Activated CD8-positive, alpha-beta memory T cell treated with anti-CD3 and anti-CD28 coated beads, Interleukin-2, amount 10 ng/mL, durations not matched to agents 7 days and 5 days (primary cell): ENCODE measurements around the gene DCHS2. TPM values are rescaled to one million over a fixed set of nuclear protein-coding genes. Genes with fewer than 3 reads are reported as not detected.

Source experiments
- ATAC-seq: fragments of 150-1000 bp; cut with Tn5 transposase; one replicate; pipeline ENCODE4 v1.10.0; 2021; ENCODE audit warnings: moderate library complexity
- CTCF ChIA-PET: fragments of 350-600 bp; sonication (Branson Sonifier 250); formaldehyde crosslinking; loops from one replicate; lab custom pipeline; 2021; ENCODE audit warnings: antibody characterized with exemption; lab: Charles Lee
- DNase-seq: peaks from one replicate; pipeline ENCODE4 v3.0.0-alpha.2; 2020
- H3K27ac Mint-ChIP-seq: one replicate; pipeline ENCODE4 v1.8.0; 2021; ENCODE audit warnings: mild to moderate bottlenecking, mixed read lengths
- H3K27me3 Mint-ChIP-seq: one replicate; pipeline ENCODE4 v1.8.0; 2021; ENCODE audit warnings: mixed read lengths
- H3K36me3 Mint-ChIP-seq: one replicate; pipeline ENCODE4 v1.8.0; 2021; ENCODE audit warnings: mild to moderate bottlenecking, mixed read lengths
- H3K4me1 Mint-ChIP-seq: one replicate; pipeline ENCODE4 v1.8.0; 2021; ENCODE audit warnings: mixed read lengths
- H3K4me3 Mint-ChIP-seq: one replicate; pipeline ENCODE4 v1.8.0; 2021; ENCODE audit warnings: mild to moderate bottlenecking, moderate library complexity, mixed read lengths
- H3K9me3 Mint-ChIP-seq: one replicate; pipeline ENCODE4 v1.8.0; 2022; ENCODE audit warnings: low read depth, mixed read lengths
- total RNA-seq, 2 experiments: library from RNA; stranded (reverse); gene quantifications; one replicate each; pipeline ENCODE4 v1.2.3, GENCODE V29; 2021

DCHS2 gene
- total RNA-seq, 2 experiments from 2014 or later: not detected

GRCh38 chr4:154307451-154307850 is 184.1 kb downstream of the DCHS2 start:
- Mint-ChIP-seq H3K9me3 (no peaks in the 10 kb centered on the region), H3K27ac (no peak overlapping the region), H3K4me1 (no peaks in the 10 kb centered on the region), H3K36me3 (no peaks in the 10 kb centered on the region), H3K4me3 (no peak overlapping the region), H3K27me3 (no peaks in the 10 kb centered on the region)
- no peak for ATAC-seq
- no peak for DNase-seq
- CTCF ChIA-PET: no interaction called here

- CTCF ChIA-PET: no interaction called here
- Mint-ChIP-seq H3K9me3 (no peaks in the 10 kb centered on the region), H3K27me3 (no peaks in the 10 kb centered on the region), H3K27ac (no peak overlapping the region), H3K36me3 (no peaks in the 10 kb centered on the region), H3K4me1 (no peaks in the 10 kb centered on the region), H3K4me3 (no peak overlapping the region)
- no peak for DNase-seq
- no peak for ATAC-seq
Observed at GRCh38 chr4:154305616-154306015, 186.0 kb downstream of the DCHS2 start.

GRCh38 chr4:154304679-154305078 is 186.9 kb downstream of the DCHS2 start:
- Mint-ChIP-seq H3K27ac (no peak overlapping the region), H3K4me1 (no peaks in the 10 kb centered on the region), H3K36me3 (no peaks in the 10 kb centered on the region), H3K27me3 (no peaks in the 10 kb centered on the region), H3K4me3 (no peak overlapping the region), H3K9me3 (no peaks in the 10 kb centered on the region)
- CTCF ChIA-PET: no interaction called here
- DNase-seq (no peak), ATAC-seq (no peak)

- Mint-ChIP-seq H3K27ac (no peak overlapping the region), H3K4me1 (no peaks in the 10 kb centered on the region), H3K9me3 (no peaks in the 10 kb centered on the region), H3K4me3 (no peak overlapping the region), H3K27me3 (no peaks in the 10 kb centered on the region), H3K36me3 (no peaks in the 10 kb centered on the region)
- DNase-seq: no peak
- CTCF ChIA-PET: no interaction called here
- no peak for ATAC-seq
Observed at GRCh38 chr4:154294652-154295350, 196.8 kb downstream of the DCHS2 start.

- no peaks in the 10 kb centered on the region for H3K4me1 Mint-ChIP-seq
- DNase-seq (no peak), ATAC-seq (no peak)
- no peaks in the 10 kb centered on the region for H3K36me3 Mint-ChIP-seq
- no peaks in the 10 kb centered on the region for H3K9me3 Mint-ChIP-seq
- H3K27me3 Mint-ChIP-seq: no peaks in the 10 kb centered on the region
- H3K4me3 Mint-ChIP-seq: no peak overlapping the region
- no peak overlapping the region for H3K27ac Mint-ChIP-seq
- CTCF ChIA-PET: no interaction called here
Observed at GRCh38 chr4:154293427-154293826, 198.2 kb downstream of the DCHS2 start.

GRCh38 chr4:154292589-154292988 is 199.0 kb downstream of the DCHS2 start:
- Mint-ChIP-seq H3K27me3 (no peaks in the 10 kb centered on the region), H3K4me3 (no peak overlapping the region), H3K9me3 (no peaks in the 10 kb centered on the region), H3K36me3 (no peaks in the 10 kb centered on the region), H3K4me1 (no peaks in the 10 kb centered on the region), H3K27ac (no peak overlapping the region)
- CTCF ChIA-PET: no interaction called here
- DNase-seq (no peak), ATAC-seq (no peak)

- Mint-ChIP-seq H3K27ac (no peak overlapping the region), H3K36me3 (no peaks in the 10 kb centered on the region), H3K27me3 (no peaks in the 10 kb centered on the region), H3K4me1 (no peaks in the 10 kb centered on the region), H3K9me3 (peaks cover 5% of the 10 kb centered on the region), H3K4me3 (no peak overlapping the region)
- DNase-seq (no peak), ATAC-seq (no peak)
- CTCF ChIA-PET: no interaction called here
Observed at GRCh38 chr4:154277172-154277571, 214.4 kb downstream of the DCHS2 start.

- ATAC-seq (no peak), DNase-seq (no peak)
- no peaks in the 10 kb centered on the region for H3K4me1 Mint-ChIP-seq
- H3K4me3 Mint-ChIP-seq: no peak overlapping the region
- no peaks in the 10 kb centered on the region for H3K36me3 Mint-ChIP-seq
- H3K27me3 Mint-ChIP-seq: no peaks in the 10 kb centered on the region
- H3K9me3 Mint-ChIP-seq: peaks cover 5% of the 10 kb centered on the region
- CTCF ChIA-PET: no interaction called here
- H3K27ac Mint-ChIP-seq: no peak overlapping the region
Observed at GRCh38 chr4:154276496-154276895, 215.1 kb downstream of the DCHS2 start.

- CTCF ChIA-PET: no interaction called here
- H3K4me3 Mint-ChIP-seq: no peak overlapping the region
- no peaks in the 10 kb centered on the region for H3K9me3 Mint-ChIP-seq
- no peaks in the 10 kb centered on the region for H3K4me1 Mint-ChIP-seq
- DNase-seq (no peak), ATAC-seq (no peak)
- no peak overlapping the region for H3K27ac Mint-ChIP-seq
- no peaks in the 10 kb centered on the region for H3K36me3 Mint-ChIP-seq
- no peaks in the 10 kb centered on the region for H3K27me3 Mint-ChIP-seq
Observed at GRCh38 chr4:154254999-154255398, 236.6 kb downstream of the DCHS2 start.

- no peaks in the 10 kb centered on the region for H3K4me1 Mint-ChIP-seq
- no peaks in the 10 kb centered on the region for H3K27me3 Mint-ChIP-seq
- H3K4me3 Mint-ChIP-seq: no peak overlapping the region
- no peaks in the 10 kb centered on the region for H3K9me3 Mint-ChIP-seq
- H3K27ac Mint-ChIP-seq: no peak overlapping the region
- no peaks in the 10 kb centered on the region for H3K36me3 Mint-ChIP-seq
- ATAC-seq (no peak), DNase-seq (no peak)
- CTCF ChIA-PET: no interaction called here
Observed at GRCh38 chr4:154234576-154234975, 257.0 kb downstream of the DCHS2 start.

GRCh38 chr4:154231806-154232478 is 259.7 kb downstream of the DCHS2 start:
- CTCF ChIA-PET: no interaction called here
- H3K4me1 Mint-ChIP-seq: no peaks in the 10 kb centered on the region
- no peaks in the 10 kb centered on the region for H3K36me3 Mint-ChIP-seq
- H3K9me3 Mint-ChIP-seq: no peaks in the 10 kb centered on the region
- H3K27ac Mint-ChIP-seq: no peak overlapping the region
- no peak for DNase-seq
- no peak overlapping the region for H3K4me3 Mint-ChIP-seq
- peaks cover 4% of the 10 kb centered on the region for H3K27me3 Mint-ChIP-seq
- ATAC-seq: no peak

- Mint-ChIP-seq H3K36me3 (no peaks in the 10 kb centered on the region), H3K4me1 (no peaks in the 10 kb centered on the region)
Observed at GRCh38 chr4:154230723-154231122, 260.9 kb downstream of the DCHS2 start.

GRCh38 chr4:154230091-154230490 is 261.5 kb downstream of the DCHS2 start:
- Mint-ChIP-seq H3K27ac (no peak overlapping the region), H3K36me3 (no peaks in the 10 kb centered on the region), H3K4me1 (no peaks in the 10 kb centered on the region), H3K27me3 (peaks cover 4% of the 10 kb centered on the region), H3K9me3 (no peaks in the 10 kb centered on the region), H3K4me3 (no peak overlapping the region)
- CTCF ChIA-PET: no interaction called here
- ATAC-seq (no peak), DNase-seq (no peak)

More at GRCh38 chr4:154230723-154231122, 260.9 kb downstream of the DCHS2 start:
- H3K27me3 Mint-ChIP-seq: peaks cover 4% of the 10 kb centered on the region
- DNase-seq (no peak), ATAC-seq (no peak)
- H3K27ac Mint-ChIP-seq: no peak overlapping the region
- no peaks in the 10 kb centered on the region for H3K9me3 Mint-ChIP-seq
- CTCF ChIA-PET: no interaction called here
- H3K4me3 Mint-ChIP-seq: no peak overlapping the region

GRCh38 chr4:154222875-154223274 is 268.7 kb downstream of the DCHS2 start:
- CTCF ChIA-PET: no interaction called here

More at GRCh38 chr4:154222875-154223274, 268.7 kb downstream of the DCHS2 start:
- Mint-ChIP-seq H3K4me1 (no peaks in the 10 kb centered on the region), H3K27me3 (no peaks in the 10 kb centered on the region), H3K36me3 (no peaks in the 10 kb centered on the region), H3K27ac (no peak overlapping the region), H3K4me3 (no peak overlapping the region), H3K9me3 (peaks cover 8% of the 10 kb centered on the region)
- ATAC-seq (no peak), DNase-seq (no peak)
